B cell (primary cell): ENCODE data around the gene SCGB1C2. TPM values are rescaled to one million over a fixed set of nuclear protein-coding genes. Genes with fewer than 3 reads are reported as not detected.

Experiments
- ATAC-seq: fragments of 200-7000 bp; cut with Tn5 transposase; one replicate; pipeline ENCODE4 v1.10.0; 2021; ENCODE audit warnings: low read depth, mild to moderate bottlenecking, moderate number of reproducible peaks, moderate library complexity
- CTCF ChIA-PET: fragments of 350-600 bp; sonication (Branson Sonifier 250); formaldehyde crosslinking; loops from one replicate; lab custom pipeline; 2021; ENCODE audit warnings: antibody characterized with exemption, inconsistent platforms; lab: Charles Lee
- POLR2A ChIA-PET: fragments of 350-600 bp; sonication (Branson Sonifier 250); formaldehyde crosslinking; loops from one replicate; lab custom pipeline; 2021; ENCODE audit warnings: antibody characterized with exemption; lab: Charles Lee
- DNase-seq: peaks from one replicate; pipeline ENCODE4 v3.0.0; 2013
- H2AFZ ChIP-seq: 2 replicates; pipeline ENCODE4 v1.6.1; 2012; ENCODE audit warnings: mild to moderate bottlenecking, low read depth, low read length; ENCODE audit not compliant: insufficient read depth, poor library complexity, severe bottlenecking
- H3K27ac ChIP-seq, 2 donors: 1 replicate in 1 of 2; 2 replicates in 1 of 2; pipeline ENCODE4 v1.5.1; 2012 to 2013; ENCODE audit warnings: low read length in 2 of 2, mild to moderate bottlenecking in 2 of 2, moderate library complexity in 1 of 2
- H3K27me3 ChIP-seq, 4 experiments: fragments of 200-600 bp in 1 of 4; sonication (generic) in 1 of 4; replicated peaks in 1 of 4; 1 replicate in 2 of 4; 2 replicates in 2 of 4; pipeline versions ENCODE4 v1.6.1 to v1.7.0; 2013 to 2016; ENCODE audit warnings: low read length in 3 of 4, mild to moderate bottlenecking in 2 of 4, mixed read lengths in 1 of 4, moderate library complexity in 1 of 4; ENCODE audit not compliant: insufficient read depth in 4 of 4, control insufficient read depth in 3 of 4; ENCODE audit errors: control extremely low read depth in 1 of 4
- H3K36me3 ChIP-seq, 2 experiments: replicated peaks in 1 of 2; 1 replicate in 1 of 2; 2 replicates in 1 of 2; pipeline versions ENCODE4 v1.6.1 to v1.7.1; 2013; ENCODE audit warnings: low read length in 1 of 2; ENCODE audit not compliant: insufficient read depth in 2 of 2, control insufficient read depth in 1 of 2; ENCODE audit errors: control extremely low read depth in 1 of 2, extremely low read depth in 1 of 2
- H3K4me1 ChIP-seq, 2 donors: fragments of 200-600 bp in 1 of 2; sonication (generic) in 1 of 2; 1 replicate in 1 of 2; 2 replicates in 1 of 2; pipeline versions ENCODE4 v1.5.1 to v1.6.1; 2013 to 2017; ENCODE audit warnings: low read length in 2 of 2; ENCODE audit not compliant: control insufficient read depth in 2 of 2, insufficient read depth in 2 of 2
- H3K4me2 ChIP-seq: replicated peaks from 2 replicates; pipeline ENCODE3; 2012; ENCODE audit warnings: mild to moderate bottlenecking, low read depth, low read length; ENCODE audit not compliant: poor library complexity, severe bottlenecking
- H3K4me3 ChIP-seq, 5 experiments: fragments of 200-600 bp in 1 of 5; sonication (generic) in 1 of 5; 1 replicate in 3 of 5; 2 replicates in 2 of 5; pipeline versions ENCODE4 v1.5.1 to v1.7.0; 2011 to 2016; ENCODE audit warnings: low read length in 4 of 5, mild to moderate bottlenecking in 4 of 5, low read depth in 2 of 5, control low read depth in 1 of 5, moderate library complexity in 1 of 5; ENCODE audit not compliant: insufficient read depth in 1 of 5; ENCODE audit errors: control extremely low read depth in 1 of 5, extremely low read depth in 1 of 5
- H3K79me2 ChIP-seq: fragments of 200-600 bp; sonication (generic); one replicate; pipeline ENCODE4 v1.6.0; 2016; ENCODE audit warnings: low read length; ENCODE audit not compliant: control insufficient read depth, insufficient read depth
- H3K9ac ChIP-seq: fragments of 200-600 bp; sonication (generic); 2 replicates; pipeline ENCODE4 v1.6.1; 2017; ENCODE audit warnings: mild to moderate bottlenecking, low read length, moderate library complexity
- H3K9me3 ChIP-seq, 3 donors: one replicate each; pipeline versions ENCODE4 v1.6.1 to v1.7.1; 2013; ENCODE audit warnings: low read length in 2 of 3; ENCODE audit not compliant: control insufficient read depth in 2 of 3, insufficient read depth in 1 of 3; ENCODE audit errors: control extremely low read depth in 1 of 3
- H4K20me1 ChIP-seq: 2 replicates; pipeline ENCODE4 v1.6.0; 2012; ENCODE audit warnings: mild to moderate bottlenecking, low read length; ENCODE audit not compliant: insufficient read depth, control insufficient read depth, poor library complexity, severe bottlenecking
- H3K27ac Mint-ChIP-seq: one replicate; pipeline ENCODE4 v1.8.0; 2021; ENCODE audit warnings: mixed read lengths
- H3K27me3 Mint-ChIP-seq: one replicate; pipeline ENCODE4 v1.8.0; 2021; ENCODE audit warnings: mixed read lengths
- H3K4me1 Mint-ChIP-seq: one replicate; pipeline ENCODE4 v1.8.0; 2021; ENCODE audit warnings: mixed read lengths
- H3K4me3 Mint-ChIP-seq: one replicate; pipeline ENCODE4 v1.8.0; 2021; ENCODE audit warnings: mixed read lengths
- H3K9me3 Mint-ChIP-seq: one replicate; pipeline ENCODE4 v1.8.0; 2022; ENCODE audit warnings: mixed read lengths; ENCODE audit not compliant: insufficient read depth
- EZH2 ChIP-seq: IDR thresholded peaks from 2 replicates; pipeline ENCODE4 v1.6.1; 2012; ENCODE audit warnings: borderline replicate concordance, low read depth, mild to moderate bottlenecking, moderate library complexity, low read length; ENCODE audit not compliant: insufficient read depth, poor library complexity, severe bottlenecking
- WGBS: methylation state at CpG from one replicate; pipeline ENCODE4 v1.1.5; 2013; ENCODE audit warnings: missing lambda C conversion rate; ENCODE audit not compliant: insufficient coverage; 5-methylcytosine and 5-hydroxymethylcytosine counted together
- intact Hi-C: fragments of 100-400 bp; cut with micrococcal nuclease; formaldehyde crosslinking; loops from one replicate; pipeline ENCODE4 v1.10.0; 2022
- polyA plus RNA-seq: library from polyadenylated mRNA; depleted of rRNA; stranded (reverse); fragments of >200 nt; gene quantifications from 2 replicates; pipeline ENCODE4 v1.2.3, GENCODE V29; 2012
- total RNA-seq, 2 donors: library from RNA; stranded (reverse); fragments of 120-200 nt in 1 of 2; gene quantifications; 1 replicate in 1 of 2; 2 replicates in 1 of 2; pipeline versions ENCODE4 v1.2.3 to v1.2.4, GENCODE V29; 2013 to 2022
- TF ChIP-seq, protein P1 (sequence below): fragments of 200-600 bp; IDR thresholded peaks from one replicate; pipeline ENCODE4 v1.8.0; 2022; ENCODE audit warnings: antibody characterized with exemption, mild to moderate bottlenecking

SCGB1C2 gene
- total and polyA plus RNA-seq, 2 donors (not counting 1 experiment from before 2014, with no cell fraction given): not detected

DNA sequence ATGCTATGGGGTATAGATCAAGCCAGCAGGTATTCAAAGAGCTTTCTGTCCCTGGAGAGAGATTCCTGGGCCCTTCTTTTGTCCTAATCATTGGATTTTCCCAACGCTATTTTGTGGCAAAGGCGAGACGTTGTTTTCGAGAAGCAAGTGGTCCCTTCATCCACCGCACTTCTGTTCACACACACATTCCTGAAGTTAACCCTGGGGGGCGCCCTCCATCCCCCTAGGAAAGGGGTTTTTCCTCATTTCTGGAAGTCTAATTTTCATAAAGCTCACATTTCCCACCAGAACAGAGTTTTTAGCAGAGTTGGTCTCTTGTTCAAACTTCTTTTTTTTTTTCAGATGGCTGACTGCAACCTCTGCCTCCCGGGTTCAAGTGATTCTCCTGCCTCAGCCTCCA, 11.9 kb downstream of the SCGB1C2 start:
- TF ChIP-seq EZH2: no peak
- TF ChIP-seq, protein P1, sequence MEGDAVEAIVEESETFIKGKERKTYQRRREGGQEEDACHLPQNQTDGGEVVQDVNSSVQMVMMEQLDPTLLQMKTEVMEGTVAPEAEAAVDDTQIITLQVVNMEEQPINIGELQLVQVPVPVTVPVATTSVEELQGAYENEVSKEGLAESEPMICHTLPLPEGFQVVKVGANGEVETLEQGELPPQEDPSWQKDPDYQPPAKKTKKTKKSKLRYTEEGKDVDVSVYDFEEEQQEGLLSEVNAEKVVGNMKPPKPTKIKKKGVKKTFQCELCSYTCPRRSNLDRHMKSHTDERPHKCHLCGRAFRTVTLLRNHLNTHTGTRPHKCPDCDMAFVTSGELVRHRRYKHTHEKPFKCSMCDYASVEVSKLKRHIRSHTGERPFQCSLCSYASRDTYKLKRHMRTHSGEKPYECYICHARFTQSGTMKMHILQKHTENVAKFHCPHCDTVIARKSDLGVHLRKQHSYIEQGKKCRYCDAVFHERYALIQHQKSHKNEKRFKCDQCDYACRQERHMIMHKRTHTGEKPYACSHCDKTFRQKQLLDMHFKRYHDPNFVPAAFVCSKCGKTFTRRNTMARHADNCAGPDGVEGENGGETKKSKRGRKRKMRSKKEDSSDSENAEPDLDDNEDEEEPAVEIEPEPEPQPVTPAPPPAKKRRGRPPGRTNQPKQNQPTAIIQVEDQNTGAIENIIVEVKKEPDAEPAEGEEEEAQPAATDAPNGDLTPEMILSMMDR: no peak
- Histone ChIP-seq H3K9me3 (peaks cover 0 to 1% (median 0%) of the 10 kb centered on the region in 3 donors), H3K27me3 (no peaks in the 10 kb centered on the region), H3K4me1 (no peaks in the 10 kb centered on the region), H3K9ac (no peak overlapping the region), H3K27ac (no peak overlapping the region), H3K36me3 (no peaks in the 10 kb centered on the region), H3K79me2 (no peaks in the 10 kb centered on the region), H2AFZ (no peak overlapping the region), H4K20me1 (no peaks in the 10 kb centered on the region), H3K4me3 (no peak overlapping the region), H3K4me2 (no peak overlapping the region)
- DNase-seq (no peak), ATAC-seq (no peak)
- WGBS: 81% methylated on average over 4 of the region's 7 CpGs
- Mint-ChIP-seq H3K4me3 (no peak overlapping the region), H3K9me3 (no peaks in the 10 kb centered on the region), H3K4me1 (no peaks in the 10 kb centered on the region), H3K27ac (no peak overlapping the region), H3K27me3 (peaks cover 7% of the 10 kb centered on the region)
- intact Hi-C loops: no loop called here
- CTCF ChIA-PET: no interaction called here
- POLR2A ChIA-PET: no interaction called here

DNA sequence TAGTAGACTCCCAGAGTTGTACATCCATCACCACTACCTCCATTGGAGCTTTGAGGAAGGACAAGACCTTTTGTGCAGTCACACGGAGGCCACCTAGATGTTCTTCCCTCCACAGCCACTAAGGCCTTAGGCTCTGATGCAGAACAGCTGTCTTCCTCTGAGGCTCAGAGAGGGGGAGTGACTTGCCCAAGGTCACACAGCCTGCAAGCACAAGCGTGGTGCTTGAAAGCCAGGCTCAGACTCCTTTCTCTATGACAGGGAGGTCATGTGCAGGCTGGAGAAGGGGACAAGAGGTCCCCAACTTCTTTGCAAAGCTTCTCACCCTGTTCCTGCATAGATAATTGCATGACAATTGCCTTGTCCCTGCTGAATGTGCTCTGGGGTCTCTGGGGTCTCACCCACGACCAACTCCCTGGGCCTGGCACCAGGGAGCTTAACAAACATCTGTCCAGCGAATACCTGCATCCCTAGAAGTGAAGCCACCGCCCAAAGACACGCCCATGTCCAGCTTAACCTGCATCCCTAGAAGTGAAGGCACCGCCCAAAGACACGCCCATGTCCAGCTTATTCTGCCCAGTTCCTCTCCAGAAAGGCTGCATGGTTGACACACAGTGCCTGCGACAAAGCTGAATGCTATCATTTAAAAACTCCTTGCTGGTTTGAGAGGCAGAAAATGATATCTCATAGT, 12.7 kb downstream of the SCGB1C2 start:
- CTCF ChIA-PET: no interaction called here
- Histone ChIP-seq H4K20me1 (no peaks in the 10 kb centered on the region), H2AFZ (no peak overlapping the region), H3K27me3 (no peaks in the 10 kb centered on the region), H3K27ac (no peak overlapping the region), H3K36me3 (no peaks in the 10 kb centered on the region), H3K4me1 (no peaks in the 10 kb centered on the region), H3K79me2 (no peaks in the 10 kb centered on the region), H3K9ac (no peak overlapping the region), H3K4me2 (no peak overlapping the region), H3K9me3 (no peaks in the 10 kb centered on the region), H3K4me3 (no peak overlapping the region)
- WGBS: 84% methylated on average over 8 of the region's 9 CpGs
- Mint-ChIP-seq H3K9me3 (no peaks in the 10 kb centered on the region), H3K4me3 (no peak overlapping the region), H3K27me3 (peaks cover 7% of the 10 kb centered on the region), H3K4me1 (no peaks in the 10 kb centered on the region), H3K27ac (no peak overlapping the region)
- no peak for TF ChIP-seq EZH2
- TF ChIP-seq, protein P1: no peak
- ATAC-seq: no peak
- DNase-seq: no peak
- POLR2A ChIA-PET: no interaction called here
- intact Hi-C loops: no loop called here
